Fibroblast of villous mesenchyme (primary cell): ENCODE measurements around the gene JPT2. TPM values are rescaled to one million over a fixed set of nuclear protein-coding genes. Genes with fewer than 3 reads are reported as not detected.
A peak's percentile ranks its signal among the peaks of the same experiment; 100 is the strongest.

Experiments
- DNase-seq: peaks from one replicate; pipeline ENCODE4 v3.0.0-alpha.2; 2010; ENCODE audit warnings: low read depth
- H3K4me3 ChIP-seq: 2 replicates; pipeline ENCODE4 v1.5.1; 2011; ENCODE audit warnings: low read depth, mild to moderate bottlenecking, low read length
- total RNA-seq: library from RNA; depleted of rRNA; stranded (reverse); fragments of >200 nt; gene quantifications from 2 replicates; pipeline ENCODE4 v1.2.3, GENCODE V29; 2012
- TF ChIP-seq, protein P1 (sequence below): IDR thresholded peaks from 2 replicates; pipeline ENCODE4 v1.5.1; 2012; ENCODE audit warnings: low read depth, mild to moderate bottlenecking, low read length; ENCODE audit not compliant: insufficient read depth

Gene JPT2
- total RNA-seq, 1 donor = 61.7 TPM

DNA sequence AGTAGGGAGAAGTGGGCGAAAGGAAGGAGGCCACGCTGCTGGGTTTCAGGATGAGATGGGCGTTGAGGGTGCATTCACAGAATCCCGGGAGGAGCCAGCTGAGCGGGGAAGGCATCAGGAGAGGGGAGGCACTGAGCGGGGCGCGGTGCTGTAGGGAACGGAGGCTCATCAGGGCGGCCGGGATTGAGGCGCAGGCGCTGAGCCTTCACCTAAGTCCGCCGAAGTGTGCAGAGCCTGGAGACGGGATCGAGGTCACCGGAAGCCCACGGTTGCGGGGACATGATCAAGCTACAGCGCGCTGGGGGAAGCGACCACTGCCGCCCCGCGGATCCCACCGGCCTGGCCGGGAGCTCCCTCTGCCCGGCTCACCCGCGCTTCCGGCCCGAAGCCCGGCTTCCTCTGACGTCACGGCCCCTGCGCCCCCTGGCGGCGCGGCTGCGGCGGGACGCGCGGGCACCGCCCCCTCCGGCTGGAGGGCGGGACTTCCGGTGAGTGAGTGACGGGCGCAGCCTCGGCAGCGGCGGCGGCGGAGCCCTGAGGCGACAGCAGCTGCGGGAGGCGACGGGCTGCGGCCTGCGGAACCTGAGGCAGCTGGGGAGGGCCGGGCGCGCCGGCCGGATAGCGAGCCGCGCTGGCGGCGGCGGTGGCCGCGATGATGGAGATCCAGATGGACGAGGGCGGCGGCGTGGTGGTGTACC, 27.8 kb downstream of the JPT2 start, which contains the start of gene MAPK8IP3:
MAPK8IP3 (plus strand) TSS at position 508 of the 698 bp plus-strand sequence; CDS start at position 653, 145 bp downstream.
- TF ChIP-seq, protein P1, sequence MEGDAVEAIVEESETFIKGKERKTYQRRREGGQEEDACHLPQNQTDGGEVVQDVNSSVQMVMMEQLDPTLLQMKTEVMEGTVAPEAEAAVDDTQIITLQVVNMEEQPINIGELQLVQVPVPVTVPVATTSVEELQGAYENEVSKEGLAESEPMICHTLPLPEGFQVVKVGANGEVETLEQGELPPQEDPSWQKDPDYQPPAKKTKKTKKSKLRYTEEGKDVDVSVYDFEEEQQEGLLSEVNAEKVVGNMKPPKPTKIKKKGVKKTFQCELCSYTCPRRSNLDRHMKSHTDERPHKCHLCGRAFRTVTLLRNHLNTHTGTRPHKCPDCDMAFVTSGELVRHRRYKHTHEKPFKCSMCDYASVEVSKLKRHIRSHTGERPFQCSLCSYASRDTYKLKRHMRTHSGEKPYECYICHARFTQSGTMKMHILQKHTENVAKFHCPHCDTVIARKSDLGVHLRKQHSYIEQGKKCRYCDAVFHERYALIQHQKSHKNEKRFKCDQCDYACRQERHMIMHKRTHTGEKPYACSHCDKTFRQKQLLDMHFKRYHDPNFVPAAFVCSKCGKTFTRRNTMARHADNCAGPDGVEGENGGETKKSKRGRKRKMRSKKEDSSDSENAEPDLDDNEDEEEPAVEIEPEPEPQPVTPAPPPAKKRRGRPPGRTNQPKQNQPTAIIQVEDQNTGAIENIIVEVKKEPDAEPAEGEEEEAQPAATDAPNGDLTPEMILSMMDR = peak; percentile 68
- H3K4me3 ChIP-seq = peak within 1 kb of the TSS; percentile 96
- DNase-seq = peak; percentile 88

- TF ChIP-seq, protein P1 = no peak
- peak overlapping the region; percentile 96 for H3K4me3 ChIP-seq
- DNase-seq = peak; percentile 38
Measured at GRCh38 chr16:1706386-1707192, 28.5 kb downstream of the JPT2 start.

DNA sequence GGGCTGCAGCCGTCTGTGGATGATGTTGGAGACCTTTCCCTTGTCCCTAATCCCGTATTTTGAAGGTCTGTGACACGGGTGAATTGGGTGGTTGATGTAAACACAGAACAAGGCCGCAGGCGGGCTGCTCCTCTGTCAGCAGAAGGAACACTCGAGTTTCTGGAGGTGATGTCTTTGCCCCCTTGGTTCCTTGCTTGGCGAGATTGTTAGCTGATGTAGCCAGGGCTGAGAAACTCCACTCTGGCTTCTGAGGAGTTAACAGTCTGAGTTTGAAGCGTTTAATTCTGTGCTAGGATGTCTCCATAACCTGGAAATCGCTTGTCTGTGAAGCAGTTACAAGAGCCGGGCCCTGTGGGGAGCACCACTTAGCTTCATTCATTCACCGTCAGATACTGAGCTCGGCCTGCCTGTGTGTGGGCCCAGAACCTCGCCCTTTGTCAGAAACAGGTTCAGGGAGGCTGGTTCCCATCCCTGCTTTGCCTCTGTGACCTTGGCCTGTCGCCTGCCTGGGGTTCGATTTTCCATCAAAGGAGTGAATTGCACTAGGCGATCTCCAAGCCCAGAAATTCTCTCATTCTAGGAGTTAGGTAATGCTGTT, 29.2 kb downstream of the JPT2 start:
- TF ChIP-seq, protein P1 = no peak
- H3K4me3 ChIP-seq = peak overlapping the region; percentile 96
- peak; percentile 38 for DNase-seq

- TF ChIP-seq, protein P1 = no peak
- peak overlapping the region; percentile 96 for H3K4me3 ChIP-seq
- no peak for DNase-seq
Measured at GRCh38 chr16:1708083-1708767, 30.1 kb downstream of the JPT2 start.

- DNase-seq = peak; percentile 70
Measured at GRCh38 chr16:1708768-1709180, 30.7 kb downstream of the JPT2 start.

DNA sequence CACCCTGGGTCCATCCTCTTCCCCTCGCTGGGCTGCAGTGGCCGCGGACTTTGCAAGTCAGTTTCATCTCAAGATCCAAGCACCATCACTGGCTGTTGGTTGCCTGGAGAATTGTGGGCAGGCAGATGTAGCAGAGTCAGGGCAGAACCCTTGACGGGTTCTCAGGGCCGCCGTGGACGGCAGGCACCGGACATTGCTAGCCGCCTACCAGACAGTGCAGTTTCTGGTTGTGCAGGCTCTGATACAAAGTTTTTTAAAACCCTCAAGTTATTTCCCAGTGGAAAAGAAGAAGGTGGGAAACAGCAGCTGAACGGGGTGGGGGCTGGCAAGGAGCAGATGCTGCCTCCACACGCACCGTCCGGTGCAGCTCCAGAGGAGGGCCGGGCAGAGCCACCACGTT, 31.3 kb downstream of the JPT2 start:
- TF ChIP-seq, protein P1 = no peak
- H3K4me3 ChIP-seq = no peak overlapping the region
- no peak for DNase-seq

More at GRCh38 chr16:1708768-1709180, 30.7 kb downstream of the JPT2 start:
- TF ChIP-seq, protein P1 = no peak
- H3K4me3 ChIP-seq = peak overlapping the region; percentile 17
